Ecto neural progenitor cell (in vitro differentiated cells): ENCODE results near the gene CCDC97.
"Not testable (repeated sequence)": the region's sequence is repeated elsewhere in the genome, so short reads cannot be mapped to it uniquely, and the experiment has no call there.

Experiments
- DNase-seq: peaks from one replicate; pipeline ENCODE4 v3.0.0-alpha.2; 2018; ENCODE audit warnings: low spot score

The CCDC97 gene

GRCh38 chr19:41310033-41310831, at the start of gene CCDC97:
Gene CCDC97 (plus strand): TSS chr19:41310172. CDS start chr19:41310311, 139 bp downstream.
- DNase-seq = peak; percentile 95

DNA sequence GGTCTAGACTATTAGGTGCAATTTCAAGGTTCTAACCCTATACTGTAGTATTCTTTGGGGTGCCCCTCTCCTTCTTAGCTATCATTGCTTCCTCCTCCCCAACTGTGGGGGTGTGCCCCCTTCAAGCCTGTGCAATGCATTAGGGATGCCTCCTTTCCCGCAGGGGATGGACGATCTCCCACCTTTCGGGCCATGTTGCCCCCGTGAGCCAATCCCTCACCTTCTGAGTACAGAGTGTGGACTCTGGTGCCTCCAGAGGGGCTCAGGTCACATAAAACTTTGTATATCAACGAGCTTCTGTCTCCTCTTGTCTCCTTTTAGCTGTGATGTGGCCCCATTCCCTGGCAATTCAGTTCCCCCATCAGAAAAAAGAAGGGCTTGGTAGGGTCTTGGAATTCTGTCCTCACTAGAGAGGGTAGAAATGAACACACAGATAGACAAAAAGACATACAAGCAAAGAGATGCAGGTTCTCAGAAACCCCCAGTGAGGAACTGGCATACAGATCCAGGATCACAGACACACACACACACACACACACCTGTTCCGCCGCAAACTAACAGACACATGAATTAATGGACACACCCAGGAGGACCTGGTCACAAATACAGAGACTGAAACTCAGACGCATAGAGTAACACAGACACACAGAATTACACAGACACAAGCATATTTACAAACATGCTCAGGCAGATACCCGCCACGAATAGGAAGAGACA, 48.3 kb upstream of the CCDC97 start:
- no peak for DNase-seq

DNA sequence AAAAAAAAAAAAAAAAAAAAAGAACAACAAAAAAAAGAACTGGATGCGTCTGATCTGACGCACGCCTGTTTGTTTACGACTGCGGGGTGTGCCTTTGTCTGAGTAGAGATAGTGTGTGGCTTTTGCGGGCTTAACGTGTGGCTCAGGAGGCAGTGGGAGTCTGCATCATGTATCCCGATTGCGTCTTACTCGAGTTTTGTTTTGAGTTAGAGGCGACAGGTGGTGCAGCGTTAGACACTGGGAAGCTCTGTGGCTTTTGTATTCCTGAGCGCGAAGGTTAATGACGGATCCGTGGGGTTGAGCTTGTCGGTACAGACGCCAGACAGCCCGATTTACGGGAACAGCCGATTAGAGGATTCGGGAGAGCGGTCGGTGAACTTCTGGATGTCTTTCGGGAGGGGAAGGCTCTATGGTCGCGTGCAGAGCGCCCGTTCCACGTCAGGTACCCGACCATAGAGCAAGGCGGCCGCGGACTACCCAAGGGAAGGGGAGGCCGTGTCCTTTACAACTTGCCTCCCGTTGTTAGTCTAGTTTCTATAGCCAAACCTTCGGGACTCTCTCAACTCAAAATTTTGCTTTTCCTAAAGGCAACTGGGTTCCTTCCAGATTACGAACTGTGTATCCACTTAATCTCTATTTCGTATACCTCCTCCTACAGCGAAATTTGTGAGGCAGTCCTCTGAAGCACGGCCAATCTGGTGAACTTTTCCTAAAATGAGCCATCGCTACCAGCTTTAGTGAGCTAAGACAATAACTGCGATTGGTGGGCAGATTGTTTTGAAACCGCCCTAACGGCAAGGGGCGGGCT, 46.7 kb upstream of the CCDC97 start:
- DNase-seq = peak; percentile 75

DNA sequence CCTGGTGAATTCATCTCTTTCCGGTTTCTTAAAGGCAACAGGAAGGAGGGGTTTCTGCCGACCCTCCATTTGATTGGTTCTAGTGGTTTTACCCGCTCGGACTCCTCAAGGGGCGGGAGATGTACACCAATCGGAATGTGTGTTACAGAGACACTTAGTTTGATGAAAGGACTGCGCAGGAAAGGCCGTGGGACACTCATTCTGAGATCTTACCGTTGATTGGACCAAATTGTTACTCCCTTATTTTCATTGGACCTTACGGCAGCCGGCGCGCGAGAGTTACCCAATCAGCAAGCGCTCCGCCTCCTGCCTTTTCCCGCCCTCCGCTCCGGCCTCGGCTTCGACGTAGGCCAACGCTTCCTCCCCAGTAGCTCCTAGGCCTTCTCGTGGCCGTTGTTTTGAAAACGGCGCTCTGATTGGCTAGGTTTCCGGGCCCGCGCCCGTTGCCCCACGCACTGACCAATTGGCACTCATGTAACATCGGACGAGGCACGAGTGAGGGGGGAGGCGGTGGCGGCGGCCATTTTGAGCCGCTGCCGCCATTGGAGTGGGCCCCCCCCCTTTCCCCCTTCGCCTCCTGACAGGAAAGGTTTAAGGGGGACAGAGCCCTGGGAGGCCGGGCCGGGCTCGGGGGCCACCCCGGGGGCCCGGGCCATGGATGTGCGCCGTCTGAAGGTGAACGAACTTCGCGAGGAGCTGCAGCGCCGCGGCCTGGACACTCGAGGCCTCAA, 46.0 kb upstream of the CCDC97 start, which contains the start of gene HNRNPUL1:
Gene HNRNPUL1, plus strand, starts transcription at position 523 of the 731 bp plus-strand sequence. Its CDS starts 132 bp downstream, at position 655.
- peak; percentile 99 for DNase-seq

GRCh38 chr19:41264581-41265394, 45.2 kb upstream of the CCDC97 start:
- no peak for DNase-seq

GRCh38 chr19:41265395-41266153, 44.4 kb upstream of the CCDC97 start:
- DNase-seq = peak; percentile 53

- DNase-seq = no peak
Measured at GRCh38 chr19:41269055-41269454, 40.9 kb upstream of the CCDC97 start.

- no peak for DNase-seq
Measured at GRCh38 chr19:41269571-41269970, 40.4 kb upstream of the CCDC97 start.

GRCh38 chr19:41273076-41273475, 36.9 kb upstream of the CCDC97 start:
- no peak for DNase-seq

GRCh38 chr19:41274802-41275201, 35.2 kb upstream of the CCDC97 start:
- DNase-seq = no peak

GRCh38 chr19:41276231-41276630, 33.7 kb upstream of the CCDC97 start:
- no peak for DNase-seq

- no peak for DNase-seq
Measured at GRCh38 chr19:41278478-41278877, 31.5 kb upstream of the CCDC97 start.

GRCh38 chr19:41288673-41289530, 21.1 kb upstream of the CCDC97 start:
- no peak for DNase-seq

- not testable (repeated sequence) for DNase-seq
Measured at GRCh38 chr19:41289814-41290213, 20.2 kb upstream of the CCDC97 start.

DNA sequence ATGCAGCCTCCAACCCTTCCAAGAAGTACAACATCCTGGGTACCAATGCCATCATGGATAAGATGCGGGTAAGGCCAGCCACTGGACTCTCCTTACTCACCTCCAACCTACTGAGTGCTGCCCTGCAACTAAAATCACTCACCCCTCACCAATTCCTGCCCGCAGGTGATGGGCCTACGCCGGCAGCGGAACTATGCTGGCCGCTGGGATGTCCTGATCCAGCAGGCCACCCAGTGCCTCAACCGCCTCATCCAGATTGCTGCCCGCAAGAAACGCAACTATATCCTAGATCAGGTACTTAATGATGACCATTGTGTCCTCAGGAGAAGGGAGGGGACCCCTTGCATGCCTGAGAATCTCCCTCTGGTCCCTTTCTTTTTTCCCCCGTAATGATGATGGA, 15.6 kb upstream of the CCDC97 start:
- DNase-seq = no peak

DNA sequence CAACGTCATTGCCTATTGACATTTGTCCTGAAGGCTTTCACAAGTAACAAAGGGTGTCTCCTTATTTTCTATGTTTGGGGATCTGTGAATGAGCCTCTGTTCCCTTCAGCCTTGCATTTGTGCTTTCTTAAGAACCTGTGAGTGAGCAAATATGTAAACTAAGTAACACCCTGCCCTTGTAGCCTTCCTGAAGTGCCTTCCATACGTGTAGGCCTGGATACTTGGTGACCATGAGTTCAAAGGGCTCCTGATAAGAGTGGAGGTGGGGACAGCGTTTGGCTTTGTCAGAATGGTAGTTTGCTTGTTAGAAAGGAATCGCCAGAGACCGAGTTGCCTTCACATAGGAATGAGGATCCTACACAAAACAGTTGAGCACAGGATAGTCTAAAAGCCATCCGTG, 14.5 kb upstream of the CCDC97 start:
- DNase-seq = no peak

- DNase-seq = no peak
Measured at GRCh38 chr19:41296433-41296871, 13.5 kb upstream of the CCDC97 start.

GRCh38 chr19:41297628-41298347, 12.2 kb upstream of the CCDC97 start:
- DNase-seq = no peak
